B cell (primary cell): ENCODE measurements around the gene IKZF2. TPM values are rescaled to one million over a fixed set of nuclear protein-coding genes. Genes with fewer than 3 reads are reported as not detected.

Source experiments
- ATAC-seq: fragments of 200-7000 bp; cut with Tn5 transposase; one replicate; pipeline ENCODE4 v1.10.0; 2021; ENCODE audit warnings: low read depth, mild to moderate bottlenecking, moderate number of reproducible peaks, moderate library complexity
- CTCF ChIA-PET: fragments of 350-600 bp; sonication (Branson Sonifier 250); formaldehyde crosslinking; loops from one replicate; lab custom pipeline; 2021; ENCODE audit warnings: antibody characterized with exemption, inconsistent platforms; lab: Charles Lee
- POLR2A ChIA-PET: fragments of 350-600 bp; sonication (Branson Sonifier 250); formaldehyde crosslinking; loops from one replicate; lab custom pipeline; 2021; ENCODE audit warnings: antibody characterized with exemption; lab: Charles Lee
- DNase-seq: peaks from one replicate; pipeline ENCODE4 v3.0.0; 2013
- H2AFZ ChIP-seq: 2 replicates; pipeline ENCODE4 v1.6.1; 2012; ENCODE audit warnings: mild to moderate bottlenecking, low read depth, low read length; ENCODE audit not compliant: insufficient read depth, poor library complexity, severe bottlenecking
- H3K27ac ChIP-seq, 2 donors: 1 replicate in 1 of 2; 2 replicates in 1 of 2; pipeline ENCODE4 v1.5.1; 2012 to 2013; ENCODE audit warnings: low read length in 2 of 2, mild to moderate bottlenecking in 2 of 2, moderate library complexity in 1 of 2
- H3K27me3 ChIP-seq, 4 experiments: fragments of 200-600 bp in 1 of 4; sonication (generic) in 1 of 4; replicated peaks in 1 of 4; 1 replicate in 2 of 4; 2 replicates in 2 of 4; pipeline versions ENCODE4 v1.6.1 to v1.7.0; 2013 to 2016; ENCODE audit warnings: low read length in 3 of 4, mild to moderate bottlenecking in 2 of 4, mixed read lengths in 1 of 4, moderate library complexity in 1 of 4; ENCODE audit not compliant: insufficient read depth in 4 of 4, control insufficient read depth in 3 of 4; ENCODE audit errors: control extremely low read depth in 1 of 4
- H3K36me3 ChIP-seq, 2 experiments: replicated peaks in 1 of 2; 1 replicate in 1 of 2; 2 replicates in 1 of 2; pipeline versions ENCODE4 v1.6.1 to v1.7.1; 2013; ENCODE audit warnings: low read length in 1 of 2; ENCODE audit not compliant: insufficient read depth in 2 of 2, control insufficient read depth in 1 of 2; ENCODE audit errors: control extremely low read depth in 1 of 2, extremely low read depth in 1 of 2
- H3K4me1 ChIP-seq, 2 donors: fragments of 200-600 bp in 1 of 2; sonication (generic) in 1 of 2; 1 replicate in 1 of 2; 2 replicates in 1 of 2; pipeline versions ENCODE4 v1.5.1 to v1.6.1; 2013 to 2017; ENCODE audit warnings: low read length in 2 of 2; ENCODE audit not compliant: control insufficient read depth in 2 of 2, insufficient read depth in 2 of 2
- H3K4me2 ChIP-seq: replicated peaks from 2 replicates; pipeline ENCODE3; 2012; ENCODE audit warnings: mild to moderate bottlenecking, low read depth, low read length; ENCODE audit not compliant: poor library complexity, severe bottlenecking
- H3K4me3 ChIP-seq, 5 experiments: fragments of 200-600 bp in 1 of 5; sonication (generic) in 1 of 5; 1 replicate in 3 of 5; 2 replicates in 2 of 5; pipeline versions ENCODE4 v1.5.1 to v1.7.0; 2011 to 2016; ENCODE audit warnings: low read length in 4 of 5, mild to moderate bottlenecking in 4 of 5, low read depth in 2 of 5, control low read depth in 1 of 5, moderate library complexity in 1 of 5; ENCODE audit not compliant: insufficient read depth in 1 of 5; ENCODE audit errors: control extremely low read depth in 1 of 5, extremely low read depth in 1 of 5
- H3K79me2 ChIP-seq: fragments of 200-600 bp; sonication (generic); one replicate; pipeline ENCODE4 v1.6.0; 2016; ENCODE audit warnings: low read length; ENCODE audit not compliant: control insufficient read depth, insufficient read depth
- H3K9ac ChIP-seq: fragments of 200-600 bp; sonication (generic); 2 replicates; pipeline ENCODE4 v1.6.1; 2017; ENCODE audit warnings: mild to moderate bottlenecking, low read length, moderate library complexity
- H3K9me3 ChIP-seq, 3 donors: one replicate each; pipeline versions ENCODE4 v1.6.1 to v1.7.1; 2013; ENCODE audit warnings: low read length in 2 of 3; ENCODE audit not compliant: control insufficient read depth in 2 of 3, insufficient read depth in 1 of 3; ENCODE audit errors: control extremely low read depth in 1 of 3
- H4K20me1 ChIP-seq: 2 replicates; pipeline ENCODE4 v1.6.0; 2012; ENCODE audit warnings: mild to moderate bottlenecking, low read length; ENCODE audit not compliant: insufficient read depth, control insufficient read depth, poor library complexity, severe bottlenecking
- H3K27ac Mint-ChIP-seq: one replicate; pipeline ENCODE4 v1.8.0; 2021; ENCODE audit warnings: mixed read lengths
- H3K27me3 Mint-ChIP-seq: one replicate; pipeline ENCODE4 v1.8.0; 2021; ENCODE audit warnings: mixed read lengths
- H3K4me1 Mint-ChIP-seq: one replicate; pipeline ENCODE4 v1.8.0; 2021; ENCODE audit warnings: mixed read lengths
- H3K4me3 Mint-ChIP-seq: one replicate; pipeline ENCODE4 v1.8.0; 2021; ENCODE audit warnings: mixed read lengths
- H3K9me3 Mint-ChIP-seq: one replicate; pipeline ENCODE4 v1.8.0; 2022; ENCODE audit warnings: mixed read lengths; ENCODE audit not compliant: insufficient read depth
- CTCF ChIP-seq: fragments of 200-600 bp; IDR thresholded peaks from one replicate; pipeline ENCODE4 v1.8.0; 2022; ENCODE audit warnings: antibody characterized with exemption, mild to moderate bottlenecking
- EZH2 ChIP-seq: IDR thresholded peaks from 2 replicates; pipeline ENCODE4 v1.6.1; 2012; ENCODE audit warnings: borderline replicate concordance, low read depth, mild to moderate bottlenecking, moderate library complexity, low read length; ENCODE audit not compliant: insufficient read depth, poor library complexity, severe bottlenecking
- WGBS: methylation state at CpG from one replicate; pipeline ENCODE4 v1.1.5; 2013; ENCODE audit warnings: missing lambda C conversion rate; ENCODE audit not compliant: insufficient coverage; 5-methylcytosine and 5-hydroxymethylcytosine counted together
- intact Hi-C: fragments of 100-400 bp; cut with micrococcal nuclease; formaldehyde crosslinking; loops from one replicate; pipeline ENCODE4 v1.10.0; 2022
- polyA plus RNA-seq: library from polyadenylated mRNA; depleted of rRNA; stranded (reverse); fragments of >200 nt; gene quantifications from 2 replicates; pipeline ENCODE4 v1.2.3, GENCODE V29; 2012
- total RNA-seq, 2 donors: library from RNA; stranded (reverse); fragments of 120-200 nt in 1 of 2; gene quantifications; 1 replicate in 1 of 2; 2 replicates in 1 of 2; pipeline versions ENCODE4 v1.2.3 to v1.2.4, GENCODE V29; 2013 to 2022

Gene IKZF2
- total and polyA plus RNA-seq, 2 donors (not counting 1 experiment from before 2014, with no cell fraction given) = 2.5 to 49.3 TPM

GRCh38 chr2:213064099-213064498 lies 87.3 kb downstream of the IKZF2 start:
- Histone ChIP-seq H3K4me1 (peaks cover 3 to 11% of the 10 kb centered on the region in 2 donors), H3K27me3 (no peaks in the 10 kb centered on the region), H3K36me3 (no peaks in the 10 kb centered on the region), H3K9ac (no peak overlapping the region), H4K20me1 (no peaks in the 10 kb centered on the region), H3K27ac (no peak overlapping the region), H3K4me3 (no peak overlapping the region), H3K79me2 (peaks cover 20% of the 10 kb centered on the region), H2AFZ (no peak overlapping the region), H3K9me3 (peaks cover 0 to 1% (median 0%) of the 10 kb centered on the region in 3 donors), H3K4me2 (no peak overlapping the region)
- Mint-ChIP-seq H3K27me3 (no peaks in the 10 kb centered on the region), H3K27ac (no peak overlapping the region), H3K4me1 (peaks cover 20% of the 10 kb centered on the region), H3K9me3 (no peaks in the 10 kb centered on the region), H3K4me3 (no peak overlapping the region)
- CTCF ChIA-PET = interaction anchor here (0.6 kb wide), 1 partner anchor 440 kb away, joined by 3 read pairs; no protein-coding TSS in a partner anchor
- 67% methylated on average over 1 of the region's 2 CpGs for WGBS
- intact Hi-C loops = no loop called here
- DNase-seq = no peak
- POLR2A ChIA-PET = no interaction called here
- TF ChIP-seq EZH2 = no peak
- no peak for TF ChIP-seq CTCF
- no peak for ATAC-seq

- ChIA-PET POLR2A (no interaction called here), CTCF (no interaction called here)
- 100% methylated on average over 1 of the region's 3 CpGs for WGBS
- no peaks in the 10 kb centered on the region for H4K20me1 ChIP-seq
- TF ChIP-seq CTCF (no peak), EZH2 (no peak)
- H3K9me3 ChIP-seq = no peaks in the 10 kb centered on the region
- peaks cover 0 to 5% of the 10 kb centered on the region in 2 experiments for H3K36me3 ChIP-seq
- ATAC-seq = no peak
- H3K4me3 ChIP-seq = no peak overlapping the region
- H3K4me2 ChIP-seq = no peak overlapping the region
- intact Hi-C loops = loop anchor here (10.0 kb wide), 1 partner anchor 47 kb away; no protein-coding TSS in a partner anchor
- no peak overlapping the region for H3K27ac Mint-ChIP-seq
- no peaks in the 10 kb centered on the region for H3K27me3 Mint-ChIP-seq
- H3K79me2 ChIP-seq = peaks cover 6% of the 10 kb centered on the region
- no peaks in the 10 kb centered on the region for H3K9me3 Mint-ChIP-seq
- H3K9ac ChIP-seq = no peak overlapping the region
- no peak overlapping the region for H2AFZ ChIP-seq
- no peaks in the 10 kb centered on the region for H3K27me3 ChIP-seq
- no peak for DNase-seq
- no peak overlapping the region for H3K4me3 Mint-ChIP-seq
- H3K4me1 Mint-ChIP-seq = peaks cover 11% of the 10 kb centered on the region
- H3K27ac ChIP-seq = no peak overlapping the region
- no peaks in the 10 kb centered on the region for H3K4me1 ChIP-seq
Observed at GRCh38 chr2:213057977-213058376, 93.4 kb downstream of the IKZF2 start.
